HG02588 (cell line): ENCODE data around the gene PNPLA2.
A peak's percentile ranks its signal among the peaks of the same experiment; 100 is the strongest.

Experiments
- ATAC-seq: cut with Tn5 transposase; IDR thresholded peaks from one replicate; pipeline ENCODE4 v1.9.1; 2021; ENCODE audit warnings: mild to moderate bottlenecking, moderate library complexity; ENCODE audit not compliant: unreplicated experiment

PNPLA2 gene

GRCh38 chr11:786235-787083 is 32.3 kb upstream of the PNPLA2 start:
- no peak for ATAC-seq

- ATAC-seq = no peak
Measured at GRCh38 chr11:787084-787675, 31.5 kb upstream of the PNPLA2 start.

- ATAC-seq = no peak
Measured at GRCh38 chr11:788009-788640, 30.6 kb upstream of the PNPLA2 start.

GRCh38 chr11:788953-789940 is 29.5 kb upstream of the PNPLA2 start:
- no peak for ATAC-seq

GRCh38 chr11:789943-790342 is 28.8 kb upstream of the PNPLA2 start, which contains the start of gene CEND1:
TSS of gene CEND1 (minus strand) at chr11:790090. CDS start at chr11:788576, 1,514 bp downstream.
- no peak for ATAC-seq

- ATAC-seq = no peak
Measured at GRCh38 chr11:790721-791564, 27.8 kb upstream of the PNPLA2 start.

- no peak for ATAC-seq
Measured at GRCh38 chr11:791658-792534, 26.8 kb upstream of the PNPLA2 start.

- no peak for ATAC-seq
Measured at GRCh38 chr11:792535-792821, 26.2 kb upstream of the PNPLA2 start.

- ATAC-seq = no peak
Measured at GRCh38 chr11:792873-793272, 25.8 kb upstream of the PNPLA2 start.

- no peak for ATAC-seq
Measured at GRCh38 chr11:793556-793955, 25.2 kb upstream of the PNPLA2 start.

- no peak for ATAC-seq
Measured at GRCh38 chr11:794013-794765, 24.5 kb upstream of the PNPLA2 start.

GRCh38 chr11:794766-795633 is 23.7 kb upstream of the PNPLA2 start:
- no peak for ATAC-seq

GRCh38 chr11:795634-796564 is 22.8 kb upstream of the PNPLA2 start:
- ATAC-seq = no peak

- no peak for ATAC-seq
Measured at GRCh38 chr11:796565-797295, 22.0 kb upstream of the PNPLA2 start.

- peak; percentile 37 for ATAC-seq
Measured at GRCh38 chr11:797296-798092, 21.2 kb upstream of the PNPLA2 start.
